Measurements from ENCODE around the gene CLEC3A. TPM values are rescaled to one million over a fixed set of nuclear protein-coding genes. Genes with fewer than 3 reads are reported as not detected.

Gene CLEC3A
- total RNA-seq, 1 experiment from 2014 or later: 1.1 TPM

DNA sequence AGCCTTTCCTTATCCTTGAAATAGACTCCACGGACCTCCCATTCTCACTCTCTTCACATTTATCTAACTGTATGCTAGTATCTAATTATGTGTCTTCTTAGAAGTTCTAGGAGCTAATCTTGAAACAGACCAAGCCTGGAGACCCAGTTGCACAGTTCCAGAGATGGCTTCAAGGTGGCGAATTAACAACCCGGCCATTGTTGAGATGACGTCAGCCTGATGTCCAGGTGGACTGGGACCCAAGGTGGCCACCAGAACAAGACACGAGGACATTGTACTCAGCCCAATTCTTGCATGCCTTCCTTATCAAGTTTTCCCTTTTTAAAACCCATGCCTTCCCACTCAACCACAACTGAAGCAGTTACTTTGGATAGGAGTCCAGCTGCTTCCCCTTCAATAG lies 47.6 kb downstream of the CLEC3A start:
- BruUV-seq (replicated peaks): no TSS peak
- H3K4me3 Mint-ChIP-seq (ENCODE audit: unreplicated experiment): no peak overlapping the region
- no peaks in the 10 kb centered on the region for H3K36me3 Mint-ChIP-seq (ENCODE audit: insufficient read depth, unreplicated experiment)
- CTCF ChIA-PET: no interaction called here
- H3K9me3 Mint-ChIP-seq (ENCODE audit: unreplicated experiment): no peaks in the 10 kb centered on the region
- H3K36me3 ChIP-seq (ENCODE audit: control insufficient read depth, insufficient read depth, low read length): no peaks in the 10 kb centered on the region; the same call in 1 of the 2 replicates
- no peak overlapping the region for H3K4me3 ChIP-seq (ENCODE audit: low read depth, low read length)
- H3K27me3 ChIP-seq (replicated peaks; ENCODE audit: control insufficient read depth, insufficient read depth, low read length): no peaks in the 10 kb centered on the region
- H3K9me3 ChIP-seq: no peaks in the 10 kb centered on the region
- H3K27ac Mint-ChIP-seq (ENCODE audit: unreplicated experiment): no peak overlapping the region
- POLR2A ChIA-PET: no interaction called here
- H3K27me3 Mint-ChIP-seq (ENCODE audit: insufficient read depth, unreplicated experiment): no peaks in the 10 kb centered on the region
- no peak for TF ChIP-seq CTCF (IDR thresholded peaks at IDR 0.05; ENCODE audit: insufficient read depth in 1 of 2, low read depth in 1 of 2, low read length in 1 of 2, severe bottlenecking in 1 of 2, unreplicated experiment in 1 of 2)
- DNase-seq: no peak
- intact Hi-C loops (cut with micrococcal nuclease; ENCODE audit: unreplicated experiment): no loop called here
- peaks cover 13% of the 10 kb centered on the region for H3K4me1 ChIP-seq
- H3K4me1 Mint-ChIP-seq (ENCODE audit: low read depth, unreplicated experiment): peaks cover 13% of the 10 kb centered on the region

DNA sequence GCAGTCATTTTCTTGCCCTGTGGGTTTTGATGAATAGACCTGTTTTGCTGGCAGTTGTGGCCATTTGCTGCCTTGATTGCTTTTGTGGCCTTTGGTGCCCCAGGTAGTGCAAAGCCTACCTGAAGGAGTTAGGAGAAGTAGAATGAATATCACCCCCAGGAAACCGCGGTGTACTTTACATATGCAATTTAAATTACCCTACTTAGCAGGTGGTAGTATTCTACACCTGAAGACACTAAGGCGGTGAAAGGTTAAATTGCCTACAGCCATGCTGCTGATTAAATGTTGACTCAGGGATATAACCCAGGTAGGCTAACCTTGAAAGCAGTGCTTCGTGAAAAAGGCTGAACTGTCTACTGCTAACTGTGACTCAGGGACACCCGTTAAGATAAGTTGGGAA lies 49.9 kb downstream of the CLEC3A start:
- intact Hi-C loops (cut with micrococcal nuclease; ENCODE audit: unreplicated experiment): no loop called here
- TF ChIP-seq CTCF (IDR thresholded peaks at IDR 0.05; ENCODE audit: insufficient read depth in 1 of 2, low read depth in 1 of 2, low read length in 1 of 2, severe bottlenecking in 1 of 2, unreplicated experiment in 1 of 2): no peak
- Mint-ChIP-seq H3K36me3 (ENCODE audit: insufficient read depth, unreplicated experiment) (no peaks in the 10 kb centered on the region), H3K4me3 (ENCODE audit: unreplicated experiment) (no peak overlapping the region), H3K4me1 (ENCODE audit: low read depth, unreplicated experiment) (peaks cover 7% of the 10 kb centered on the region), H3K9me3 (ENCODE audit: unreplicated experiment) (no peaks in the 10 kb centered on the region), H3K27ac (ENCODE audit: unreplicated experiment) (no peak overlapping the region), H3K27me3 (ENCODE audit: insufficient read depth, unreplicated experiment) (no peaks in the 10 kb centered on the region)
- ChIA-PET POLR2A (no interaction called here), CTCF (no interaction called here)
- peaks cover 13% of the 10 kb centered on the region for H3K4me1 ChIP-seq
- no peak overlapping the region for H3K4me3 ChIP-seq (ENCODE audit: low read depth, low read length)
- no peaks in the 10 kb centered on the region for H3K27me3 ChIP-seq (replicated peaks; ENCODE audit: control insufficient read depth, insufficient read depth, low read length)
- BruUV-seq (replicated peaks): no TSS peak
- H3K9me3 ChIP-seq: no peaks in the 10 kb centered on the region
- peak in 1 of 2 experiments; percentile 41 for DNase-seq
- no peaks in the 10 kb centered on the region for H3K36me3 ChIP-seq (ENCODE audit: control insufficient read depth, insufficient read depth, low read length)

GRCh38 chr16:78075800-78076199 lies 53.5 kb downstream of the CLEC3A start:
- ChIA-PET POLR2A (no interaction called here), CTCF (interaction anchor here (0.8 to 1.4 kb wide), 2 partner anchors 16 to 73 kb away, joined by 5 to 6 read pairs; no protein-coding TSS in a partner anchor)
- Mint-ChIP-seq H3K36me3 (ENCODE audit: insufficient read depth, unreplicated experiment) (no peaks in the 10 kb centered on the region), H3K27me3 (ENCODE audit: insufficient read depth, unreplicated experiment) (no peaks in the 10 kb centered on the region), H3K27ac (ENCODE audit: unreplicated experiment) (no peak overlapping the region), H3K4me3 (ENCODE audit: unreplicated experiment) (no peak overlapping the region), H3K9me3 (ENCODE audit: unreplicated experiment) (peaks cover 4% of the 10 kb centered on the region), H3K4me1 (ENCODE audit: low read depth, unreplicated experiment) (peaks cover 7% of the 10 kb centered on the region)
- no peak overlapping the region for H3K4me3 ChIP-seq (ENCODE audit: low read depth, low read length)
- TF ChIP-seq CTCF (IDR thresholded peaks at IDR 0.05; ENCODE audit: insufficient read depth in 1 of 2, low read depth in 1 of 2, low read length in 1 of 2, severe bottlenecking in 1 of 2, unreplicated experiment in 1 of 2): no peak
- no peak for DNase-seq
- intact Hi-C loops (cut with micrococcal nuclease; ENCODE audit: unreplicated experiment): no loop called here
- peaks cover 13% of the 10 kb centered on the region for H3K4me1 ChIP-seq
- no peaks in the 10 kb centered on the region for H3K27me3 ChIP-seq (replicated peaks; ENCODE audit: control insufficient read depth, insufficient read depth, low read length)
- no peaks in the 10 kb centered on the region for H3K9me3 ChIP-seq
- BruUV-seq (replicated peaks): no TSS peak
- H3K36me3 ChIP-seq (ENCODE audit: control insufficient read depth, insufficient read depth, low read length): no peaks in the 10 kb centered on the region
